Neuronal stem cell (in vitro differentiated cells): Measurements from ENCODE around the gene PRRT1.

ENCODE experiments used
- DNase-seq: peaks from one replicate; pipeline ENCODE4 v3.0.0-alpha.2; 2013; ENCODE audit warnings: low spot score
- H2AFZ ChIP-seq: one replicate; pipeline ENCODE4 v1.6.1; 2013; ENCODE audit warnings: mild to moderate bottlenecking, low read length, inconsistent platforms
- H2AK5ac ChIP-seq: 2 replicates; pipeline ENCODE4 v1.6.1; 2013; ENCODE audit warnings: low read depth, mild to moderate bottlenecking, inconsistent platforms, low read length, moderate library complexity, mixed read lengths
- H2BK120ac ChIP-seq: 2 replicates; pipeline ENCODE4 v1.6.1; 2013; ENCODE audit warnings: low read depth, mild to moderate bottlenecking, inconsistent platforms, low read length, moderate library complexity, mixed read lengths
- H2BK12ac ChIP-seq: one replicate; pipeline ENCODE4 v1.6.1; 2013; ENCODE audit warnings: low read length, inconsistent platforms
- H2BK15ac ChIP-seq: 2 replicates; pipeline ENCODE4 v1.6.1; 2013; ENCODE audit warnings: mild to moderate bottlenecking, low read length, inconsistent platforms, mixed read lengths
- H2BK5ac ChIP-seq: one replicate; pipeline ENCODE4 v1.6.1; 2013; ENCODE audit warnings: inconsistent platforms, mild to moderate bottlenecking, low read length, moderate library complexity
- H3K14ac ChIP-seq: one replicate; pipeline ENCODE4 v1.6.1; 2013; ENCODE audit warnings: low read length, inconsistent platforms
- H3K18ac ChIP-seq: 2 replicates; pipeline ENCODE4 v1.6.1; 2013; ENCODE audit warnings: low read length, inconsistent platforms
- H3K23ac ChIP-seq: 2 replicates; pipeline ENCODE4 v1.6.1; 2013; ENCODE audit warnings: low read depth, mild to moderate bottlenecking, mixed read lengths, low read length, inconsistent platforms; ENCODE audit not compliant: poor library complexity
- H3K27ac ChIP-seq: replicated peaks from 3 replicates; pipeline ENCODE4 v1.5.1; 2013; ENCODE audit warnings: low read length, inconsistent platforms
- H3K27me3 ChIP-seq, 3 experiments: 2 replicates each; pipeline ENCODE4 v1.6.1; 2013; ENCODE audit warnings: low read length in 3 of 3, mild to moderate bottlenecking in 2 of 3, inconsistent platforms in 1 of 3, low read depth in 1 of 3, mixed read lengths in 1 of 3, moderate library complexity in 1 of 3; ENCODE audit not compliant: control insufficient read depth in 3 of 3, insufficient read depth in 3 of 3
- H3K36me3 ChIP-seq, 2 donors: replicated peaks in 1 of 2; 2 replicates each; pipeline ENCODE4 v1.6.1; 2013; ENCODE audit warnings: low read length in 2 of 2; ENCODE audit not compliant: control insufficient read depth in 2 of 2, insufficient read depth in 2 of 2
- H3K4ac ChIP-seq: 2 replicates; pipeline ENCODE4 v1.6.1; 2013; ENCODE audit warnings: inconsistent platforms, mild to moderate bottlenecking, low read length, moderate library complexity
- H3K4me1 ChIP-seq, 2 donors: 1 replicate in 1 of 2; 2 replicates in 1 of 2; pipeline ENCODE4 v1.6.1; 2013; ENCODE audit warnings: low read length in 2 of 2, low read depth in 1 of 2; ENCODE audit not compliant: control insufficient read depth in 2 of 2, insufficient read depth in 1 of 2
- H3K4me2 ChIP-seq: one replicate; pipeline ENCODE4 v1.6.1; 2013; ENCODE audit warnings: mild to moderate bottlenecking, low read length, inconsistent platforms; ENCODE audit not compliant: insufficient read depth, poor library complexity, severe bottlenecking
- H3K4me3 ChIP-seq, 2 donors: 2 replicates each; pipeline ENCODE4 v1.5.1; 2013; ENCODE audit warnings: low read length in 2 of 2, mild to moderate bottlenecking in 2 of 2, inconsistent platforms in 1 of 2, moderate library complexity in 1 of 2
- H3K79me1 ChIP-seq: one replicate; pipeline ENCODE4 v1.6.1; 2013; ENCODE audit warnings: low read depth, mild to moderate bottlenecking, inconsistent platforms, low read length, moderate library complexity
- H3K9ac ChIP-seq: one replicate; pipeline ENCODE4 v1.6.1; 2013; ENCODE audit warnings: mild to moderate bottlenecking, low read depth, low read length, inconsistent platforms; ENCODE audit not compliant: poor library complexity
- H3K9me3 ChIP-seq, 2 donors: replicated peaks in 1 of 2; 2 replicates each; pipeline versions ENCODE3 to v1.6.1; 2013; ENCODE audit warnings: low read length in 2 of 2, mild to moderate bottlenecking in 2 of 2, inconsistent platforms in 1 of 2, low read depth in 1 of 2, mixed read lengths in 1 of 2, moderate library complexity in 1 of 2; ENCODE audit not compliant: control insufficient read depth in 2 of 2, insufficient read depth in 1 of 2
- H4K8ac ChIP-seq: one replicate; pipeline ENCODE4 v1.6.1; 2013; ENCODE audit warnings: low read depth, mild to moderate bottlenecking, inconsistent platforms, low read length, moderate library complexity
- H4K91ac ChIP-seq: one replicate; pipeline ENCODE4 v1.6.1; 2013; ENCODE audit warnings: low read length, low read depth, mild to moderate bottlenecking, inconsistent platforms; ENCODE audit not compliant: poor library complexity
- WGBS, 2 donors: extraction: QIAGEN DNeasy Blood & Tissue Kit; methylation state at CpG; one replicate each; pipeline ENCODE4 v1.1.7; 2013; ENCODE audit warnings: missing lambda C conversion rate in 2 of 2, mixed read lengths in 1 of 2; ENCODE audit not compliant: insufficient read length in 2 of 2, insufficient replicate concordance in 1 of 2; ENCODE audit errors: extremely low coverage in 2 of 2; 5-methylcytosine and 5-hydroxymethylcytosine counted together

The PRRT1 gene

GRCh38 chr6:32196682-32197616 is 45.2 kb upstream of the PRRT1 start:
- H3K18ac ChIP-seq: peak overlapping the region; percentile 100
- H3K79me1 ChIP-seq: no peaks in the 10 kb centered on the region
- no peaks in the 10 kb centered on the region for H3K36me3 ChIP-seq
- H4K8ac ChIP-seq: peak overlapping the region; percentile 97
- peak overlapping the region; percentile 79 for H2AFZ ChIP-seq
- WGBS, 2 donors: no CpG with 5 or more reads among the region's 28 CpGs
- H3K27me3 ChIP-seq: no peaks in the 10 kb centered on the region
- peak overlapping the region; percentile 89 for H3K4me2 ChIP-seq
- peak overlapping the region; percentile 100 for H2BK5ac ChIP-seq
- peaks cover 23 to 24% of the 10 kb centered on the region in 2 donors for H3K4me1 ChIP-seq
- DNase-seq: no peak
- peak overlapping the region; percentile 100 for H2BK15ac ChIP-seq
- H3K9me3 ChIP-seq: no peaks in the 10 kb centered on the region
- H3K23ac ChIP-seq: peak overlapping the region; percentile 68
- peak overlapping the region; percentile 99 for H2AK5ac ChIP-seq
- peak overlapping the region; percentile 95 for H2BK120ac ChIP-seq
- H3K4ac ChIP-seq: peak overlapping the region; percentile 96
- peak overlapping the region; percentile 72 for H3K14ac ChIP-seq
- peak overlapping the region; percentile 100 for H3K27ac ChIP-seq
- H3K9ac ChIP-seq: peak overlapping the region; percentile 89
- H3K4me3 ChIP-seq: peak overlapping the region; percentile 56 to 61
- H4K91ac ChIP-seq: peak overlapping the region; percentile 97
- peak overlapping the region; percentile 98 for H2BK12ac ChIP-seq

DNA sequence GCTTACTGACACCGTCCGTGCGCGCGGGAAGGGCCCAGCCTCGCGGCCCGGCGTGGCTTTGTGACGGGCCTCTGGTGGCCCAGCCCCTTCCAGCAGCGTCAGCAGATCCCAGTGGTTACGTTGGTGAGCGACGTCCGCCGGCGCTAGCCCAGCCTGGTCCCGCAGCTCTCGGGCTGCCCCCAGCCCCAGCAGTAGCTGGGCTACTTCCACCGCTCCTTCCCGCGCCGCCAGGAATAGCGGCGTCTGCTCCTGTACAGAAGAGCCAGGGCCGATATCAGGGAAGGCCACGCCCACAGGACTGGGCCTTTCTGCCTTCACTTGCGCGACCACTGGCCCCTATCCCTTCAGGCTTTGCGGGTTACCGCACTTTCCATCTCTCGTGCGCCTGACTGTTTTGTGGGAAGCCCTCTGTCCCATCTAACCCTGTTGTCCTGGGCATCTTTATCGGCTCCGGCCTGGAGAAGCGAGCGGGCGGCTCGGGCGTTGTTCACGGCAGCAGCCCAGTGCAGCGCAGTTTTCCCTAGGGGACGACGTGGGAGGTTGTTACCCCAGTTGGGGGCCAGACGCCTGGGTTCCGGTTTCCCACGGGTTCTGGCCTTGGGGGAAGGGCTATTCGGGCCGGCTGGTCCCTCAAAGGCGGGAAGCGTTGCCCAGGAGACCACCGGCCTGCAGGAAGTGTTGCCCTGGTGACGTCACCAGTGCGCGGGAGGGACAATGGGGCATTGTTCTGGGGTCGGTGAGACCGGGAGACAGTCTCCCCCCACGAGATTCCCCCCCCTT is 44.4 kb upstream of the PRRT1 start:
- peak overlapping the region; percentile 100 for H3K9ac ChIP-seq
- peak overlapping the region; percentile 100 for H3K4ac ChIP-seq
- peak overlapping the region; percentile 100 for H3K23ac ChIP-seq
- no peaks in the 10 kb centered on the region for H3K9me3 ChIP-seq
- peak overlapping the region; percentile 100 for H2BK15ac ChIP-seq
- H3K4me3 ChIP-seq: peak overlapping the region; percentile 61 to 92
- H4K8ac ChIP-seq: peak overlapping the region; percentile 97
- WGBS, 2 donors: no CpG with 5 or more reads among the region's 58 CpGs
- H2BK5ac ChIP-seq: peak overlapping the region; percentile 100
- H4K91ac ChIP-seq: peak overlapping the region; percentile 99
- H3K27me3 ChIP-seq: no peaks in the 10 kb centered on the region
- peaks cover 28 to 30% of the 10 kb centered on the region in 2 donors for H3K4me1 ChIP-seq
- peak overlapping the region; percentile 98 for H2BK12ac ChIP-seq
- peak overlapping the region; percentile 100 for H2AK5ac ChIP-seq
- H3K27ac ChIP-seq: peak overlapping the region; percentile 100
- no peak overlapping the region for H3K14ac ChIP-seq
- no peaks in the 10 kb centered on the region for H3K36me3 ChIP-seq
- H3K4me2 ChIP-seq: peak overlapping the region; percentile 89
- H2BK120ac ChIP-seq: peak overlapping the region; percentile 93
- DNase-seq: peak; percentile 84
- no peaks in the 10 kb centered on the region for H3K79me1 ChIP-seq
- peak overlapping the region; percentile 79 for H2AFZ ChIP-seq
- peak overlapping the region; percentile 100 for H3K18ac ChIP-seq

GRCh38 chr6:32195652-32195901 is 43.8 kb upstream of the PRRT1 start:
- Histone ChIP-seq H2BK15ac (no peak overlapping the region), H3K4me1 (peaks cover 32 to 33% of the 10 kb centered on the region in 2 donors), H4K91ac (no peak overlapping the region), H3K4me3 (peak overlapping the region in 1 of 2 donors; percentile 61), H3K14ac (no peak overlapping the region), H3K36me3 (no peaks in the 10 kb centered on the region), H3K9ac (no peak overlapping the region), H3K23ac (peak overlapping the region; percentile 100), H2BK120ac (no peak overlapping the region), H3K27me3 (no peaks in the 10 kb centered on the region), H3K4ac (no peak overlapping the region), H3K9me3 (no peaks in the 10 kb centered on the region), H3K27ac (peak overlapping the region; percentile 100), H3K4me2 (no peak overlapping the region), H2BK12ac (no peak overlapping the region), H3K18ac (no peak overlapping the region), H3K79me1 (no peaks in the 10 kb centered on the region), H4K8ac (no peak overlapping the region), H2AFZ (no peak overlapping the region), H2AK5ac (no peak overlapping the region), H2BK5ac (peak overlapping the region; percentile 100)
- no CpG with 5 or more reads among the region's 25 CpGs for WGBS, 2 donors
- DNase-seq: peak; percentile 100
